PC-3 (cell line): ENCODE data around the gene P2RX5.

Experiments used
- CTCF ChIP-seq: fragments of 300-600 bp; sonication (generic); conservative IDR thresholded peaks from 2 replicates; pipeline ENCODE4 v1.5.1; 2017; ENCODE audit warnings: antibody characterized with exemption, low read depth, mild to moderate bottlenecking, low read length
- EZH2 ChIP-seq: fragments of 300-600 bp; sonication (generic); IDR thresholded peaks from one replicate; pipeline ENCODE4 v1.6.1; 2017; ENCODE audit warnings: antibody characterized with exemption, mild to moderate bottlenecking, low read length; ENCODE audit not compliant: unreplicated experiment
- EZH2phosphoT487 ChIP-seq: fragments of 300-600 bp; sonication (generic); IDR thresholded peaks from 2 replicates; pipeline ENCODE4 v1.6.1; 2018; ENCODE audit warnings: mild to moderate bottlenecking, antibody characterized with exemption, low read length, borderline replicate concordance

- TF ChIP-seq CTCF (no peak), EZH2 (no peak), EZH2phosphoT487 (no peak)
Observed at GRCh38 chr17:3723556-3724377, 27.8 kb upstream of the P2RX5 start, which contains the start of gene HASPIN.
